ENCODE data around the gene GPSM1. TPM values are rescaled to one million over a fixed set of nuclear protein-coding genes. Genes with fewer than 3 reads are reported as not detected.

The GPSM1 gene, protein sequence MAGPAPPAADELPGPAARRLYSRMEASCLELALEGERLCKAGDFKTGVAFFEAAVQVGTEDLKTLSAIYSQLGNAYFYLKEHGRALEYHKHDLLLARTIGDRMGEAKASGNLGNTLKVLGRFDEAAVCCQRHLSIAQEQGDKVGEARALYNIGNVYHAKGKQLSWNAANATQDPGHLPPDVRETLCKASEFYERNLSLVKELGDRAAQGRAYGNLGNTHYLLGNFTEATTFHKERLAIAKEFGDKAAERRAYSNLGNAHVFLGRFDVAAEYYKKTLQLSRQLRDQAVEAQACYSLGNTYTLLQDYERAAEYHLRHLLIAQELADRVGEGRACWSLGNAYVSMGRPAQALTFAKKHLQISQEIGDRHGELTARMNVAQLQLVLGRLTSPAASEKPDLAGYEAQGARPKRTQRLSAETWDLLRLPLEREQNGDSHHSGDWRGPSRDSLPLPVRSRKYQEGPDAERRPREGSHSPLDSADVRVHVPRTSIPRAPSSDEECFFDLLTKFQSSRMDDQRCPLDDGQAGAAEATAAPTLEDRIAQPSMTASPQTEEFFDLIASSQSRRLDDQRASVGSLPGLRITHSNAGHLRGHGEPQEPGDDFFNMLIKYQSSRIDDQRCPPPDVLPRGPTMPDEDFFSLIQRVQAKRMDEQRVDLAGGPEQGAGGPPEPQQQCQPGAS
- 10 to 100 TPM in 1 of 2 experiments, 1 to 10 TPM in 1; 9.1 to 11.0 TPM for total RNA-seq

GRCh38 chr9:136327304-136327974 lies at the start of gene GPSM1:
TSS of gene GPSM1 (plus strand) at chr9:136327539. CDS start at chr9:136327696, 157 bp downstream.
- no peaks in the 10 kb centered on the region for H3K9me3 Mint-ChIP-seq
- no peaks in the 10 kb centered on the region for H3K27me3 Mint-ChIP-seq
- peaks cover 4% of the 10 kb centered on the region for H3K4me1 Mint-ChIP-seq
- peak within 1 kb of the TSS; percentile 34 for H3K27ac Mint-ChIP-seq
- peak; percentile 57 for DNase-seq
- H3K36me3 Mint-ChIP-seq, result no peaks in the 10 kb centered on the region
- H3K4me3 Mint-ChIP-seq, result peak within 1 kb of the TSS; percentile 63

DNA sequence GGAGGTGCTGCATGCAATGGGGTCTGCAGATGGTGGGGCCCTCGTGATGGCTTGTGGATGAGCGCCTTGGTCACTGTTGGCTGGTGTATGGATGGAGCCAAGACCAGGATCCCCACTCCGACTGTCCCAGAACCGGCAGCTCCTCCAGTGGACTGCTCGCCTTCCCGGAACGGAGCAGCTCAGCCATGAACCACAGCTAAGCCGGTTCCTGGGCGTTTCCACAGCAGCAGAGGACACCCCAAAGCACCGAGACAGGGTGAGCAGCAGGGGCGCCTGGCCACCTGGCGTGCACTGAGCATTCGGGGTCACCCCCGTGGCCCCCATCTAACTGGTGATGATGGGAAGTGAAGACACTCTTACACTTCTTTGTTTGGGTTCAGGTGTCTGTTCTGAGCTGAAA lies 49.6 kb upstream of the GPSM1 start:
- H3K9me3 Mint-ChIP-seq, result no peaks in the 10 kb centered on the region
- no peak for DNase-seq
- no peaks in the 10 kb centered on the region for H3K27me3 Mint-ChIP-seq
- no peaks in the 10 kb centered on the region for H3K4me1 Mint-ChIP-seq
- H3K27ac Mint-ChIP-seq, result no peak overlapping the region
- H3K4me3 Mint-ChIP-seq, result no peak overlapping the region
- no peaks in the 10 kb centered on the region for H3K36me3 Mint-ChIP-seq

GRCh38 chr9:136278221-136278620 lies 49.1 kb upstream of the GPSM1 start:
- Mint-ChIP-seq H3K4me1 (no peaks in the 10 kb centered on the region), H3K4me3 (no peak overlapping the region), H3K27ac (no peak overlapping the region), H3K27me3 (no peaks in the 10 kb centered on the region), H3K36me3 (no peaks in the 10 kb centered on the region), H3K9me3 (no peaks in the 10 kb centered on the region)
- DNase-seq, result no peak

GRCh38 chr9:136278894-136279293 lies 48.4 kb upstream of the GPSM1 start:
- Mint-ChIP-seq H3K27ac (no peak overlapping the region), H3K36me3 (no peaks in the 10 kb centered on the region), H3K4me1 (peaks cover 5% of the 10 kb centered on the region), H3K27me3 (peaks cover 5% of the 10 kb centered on the region), H3K9me3 (no peaks in the 10 kb centered on the region), H3K4me3 (no peak overlapping the region)
- DNase-seq, result no peak

GRCh38 chr9:136279471-136279870 lies 47.9 kb upstream of the GPSM1 start:
- no peak overlapping the region for H3K27ac Mint-ChIP-seq
- no peaks in the 10 kb centered on the region for H3K9me3 Mint-ChIP-seq
- no peak overlapping the region for H3K4me3 Mint-ChIP-seq
- H3K4me1 Mint-ChIP-seq, result peaks cover 5% of the 10 kb centered on the region
- DNase-seq, result no peak
- no peaks in the 10 kb centered on the region for H3K36me3 Mint-ChIP-seq
- H3K27me3 Mint-ChIP-seq, result peaks cover 6% of the 10 kb centered on the region

DNA sequence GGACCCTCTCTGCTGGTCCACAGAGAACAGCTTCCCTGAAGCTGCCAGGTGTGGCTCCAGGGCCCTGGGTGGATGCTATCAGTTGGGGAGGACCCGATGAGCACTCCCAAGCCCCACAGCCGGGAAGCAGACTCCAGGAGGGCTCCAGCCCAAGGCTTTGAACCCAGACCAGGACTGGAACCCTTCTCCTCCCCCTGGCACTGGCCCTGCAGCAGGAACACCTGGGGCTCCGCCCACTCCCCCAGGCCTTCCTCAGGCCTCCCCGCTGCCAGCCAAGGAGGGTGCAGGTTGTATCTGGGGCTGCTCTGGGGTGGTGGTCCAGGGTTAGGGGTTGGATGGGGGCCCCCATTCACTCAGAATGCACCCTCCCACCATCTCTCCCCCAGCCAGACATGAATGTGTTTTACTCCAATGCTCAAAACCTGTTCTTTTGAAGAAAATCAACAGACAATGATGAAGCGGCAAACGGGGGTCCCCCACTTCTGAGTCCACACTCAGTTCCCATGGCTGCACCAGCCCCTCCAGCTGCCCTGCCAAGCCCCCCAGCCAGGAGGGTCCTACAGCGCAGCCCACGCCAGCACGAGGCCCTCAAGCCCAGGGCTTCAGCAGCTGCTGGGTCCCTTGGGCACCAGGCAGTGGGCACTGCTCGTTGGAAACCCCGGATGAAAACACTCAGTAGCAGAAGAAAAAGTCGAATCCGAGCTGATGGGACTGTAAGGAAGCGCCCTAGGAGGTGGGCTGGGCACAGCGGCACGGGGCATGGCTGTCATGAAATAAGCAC lies 46.6 kb upstream of the GPSM1 start:
- H3K27me3 Mint-ChIP-seq, result peaks cover 6% of the 10 kb centered on the region
- peaks cover 5% of the 10 kb centered on the region for H3K4me1 Mint-ChIP-seq
- no peak overlapping the region for H3K4me3 Mint-ChIP-seq
- H3K27ac Mint-ChIP-seq, result no peak overlapping the region
- DNase-seq, result no peak
- no peaks in the 10 kb centered on the region for H3K9me3 Mint-ChIP-seq
- H3K36me3 Mint-ChIP-seq, result no peaks in the 10 kb centered on the region

GRCh38 chr9:136281421-136282271 lies 45.7 kb upstream of the GPSM1 start:
- H3K9me3 Mint-ChIP-seq, result no peaks in the 10 kb centered on the region
- H3K27ac Mint-ChIP-seq, result no peak overlapping the region
- DNase-seq, result no peak
- peaks cover 5% of the 10 kb centered on the region for H3K4me1 Mint-ChIP-seq
- H3K36me3 Mint-ChIP-seq, result no peaks in the 10 kb centered on the region
- H3K4me3 Mint-ChIP-seq, result no peak overlapping the region
- H3K27me3 Mint-ChIP-seq, result peaks cover 6% of the 10 kb centered on the region

DNA sequence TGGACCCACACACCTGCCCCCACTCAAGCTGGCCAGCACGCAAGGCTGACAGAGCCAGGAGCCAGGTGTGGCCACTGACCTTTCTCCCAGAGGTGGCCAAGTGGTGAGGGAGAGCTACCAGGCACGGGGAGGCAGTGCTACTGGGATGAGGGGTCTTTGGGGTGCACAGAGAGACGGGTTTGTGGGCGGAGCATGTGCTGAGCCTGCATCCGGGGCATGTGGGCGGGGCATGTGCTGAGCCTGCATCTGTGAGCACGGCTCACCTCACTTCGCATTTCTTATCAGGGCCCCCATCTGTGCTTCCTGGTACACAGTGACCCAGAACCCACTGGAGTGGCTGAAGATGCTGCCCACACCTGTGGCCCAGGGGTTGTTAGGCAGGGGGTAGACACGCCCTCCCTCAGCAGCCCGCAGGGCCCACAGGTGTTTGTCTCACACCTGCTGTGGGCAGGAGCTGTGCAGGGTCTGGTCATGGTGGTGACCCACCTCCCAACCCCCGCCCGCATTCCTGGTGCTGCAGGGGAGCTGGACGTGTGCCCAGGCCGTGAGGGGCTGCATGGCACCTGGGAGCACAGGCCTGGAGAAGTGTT lies 45.0 kb upstream of the GPSM1 start:
- Mint-ChIP-seq H3K4me1 (peaks cover 5% of the 10 kb centered on the region), H3K9me3 (no peaks in the 10 kb centered on the region), H3K27ac (no peak overlapping the region), H3K4me3 (no peak overlapping the region), H3K27me3 (peaks cover 6% of the 10 kb centered on the region), H3K36me3 (no peaks in the 10 kb centered on the region)
- no peak for DNase-seq

DNA sequence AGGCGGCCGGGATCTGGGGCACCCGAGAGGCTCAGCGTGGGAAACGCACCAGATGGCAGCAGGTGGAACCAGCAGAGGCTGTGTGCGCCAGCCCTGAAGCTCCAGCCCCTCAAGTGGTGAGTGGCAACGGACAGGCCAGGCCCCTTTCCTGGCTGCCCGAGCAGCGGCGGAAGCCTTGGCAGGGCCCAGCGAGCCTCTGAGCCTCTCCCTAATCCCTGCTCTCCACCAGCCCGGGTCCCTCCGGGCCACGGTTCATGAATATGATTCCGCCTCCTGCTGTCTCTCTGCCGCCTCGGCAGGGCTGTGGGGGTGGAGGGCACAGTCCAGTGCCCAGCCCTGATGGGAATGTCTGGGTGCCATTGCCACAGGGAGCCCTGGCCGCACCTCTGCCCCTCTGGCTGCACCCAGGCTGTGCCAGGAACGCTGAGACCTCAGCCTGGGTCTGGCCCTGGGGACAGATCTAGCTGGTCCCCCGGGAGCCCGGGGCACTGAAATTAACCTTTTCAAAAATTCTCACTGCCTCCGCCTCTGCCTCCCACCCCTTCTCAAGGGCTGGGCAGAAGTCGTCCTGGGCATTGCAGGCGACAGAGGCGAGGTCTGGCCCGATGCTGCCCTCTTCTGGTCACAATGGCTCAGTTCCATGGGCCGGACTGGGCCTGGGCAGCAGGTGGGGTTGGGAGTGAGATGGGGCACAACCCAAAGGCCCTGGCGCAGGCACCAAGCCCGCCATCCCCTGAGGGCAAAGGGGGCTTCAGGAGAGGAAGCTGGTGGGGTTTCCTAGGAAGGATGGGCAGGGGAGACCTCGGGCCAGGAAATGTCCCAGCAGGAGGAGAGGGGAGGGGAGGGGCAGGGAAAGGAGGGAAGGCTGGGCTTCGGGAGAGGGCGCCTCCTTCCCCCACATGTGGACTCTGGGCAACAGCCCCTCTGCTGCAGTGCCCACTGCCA lies 43.8 kb upstream of the GPSM1 start:
- Mint-ChIP-seq H3K9me3 (no peaks in the 10 kb centered on the region), H3K4me1 (peaks cover 5% of the 10 kb centered on the region), H3K36me3 (no peaks in the 10 kb centered on the region), H3K27ac (no peak overlapping the region), H3K4me3 (no peak overlapping the region), H3K27me3 (peaks cover 6% of the 10 kb centered on the region)
- peak; percentile 73 for DNase-seq

DNA sequence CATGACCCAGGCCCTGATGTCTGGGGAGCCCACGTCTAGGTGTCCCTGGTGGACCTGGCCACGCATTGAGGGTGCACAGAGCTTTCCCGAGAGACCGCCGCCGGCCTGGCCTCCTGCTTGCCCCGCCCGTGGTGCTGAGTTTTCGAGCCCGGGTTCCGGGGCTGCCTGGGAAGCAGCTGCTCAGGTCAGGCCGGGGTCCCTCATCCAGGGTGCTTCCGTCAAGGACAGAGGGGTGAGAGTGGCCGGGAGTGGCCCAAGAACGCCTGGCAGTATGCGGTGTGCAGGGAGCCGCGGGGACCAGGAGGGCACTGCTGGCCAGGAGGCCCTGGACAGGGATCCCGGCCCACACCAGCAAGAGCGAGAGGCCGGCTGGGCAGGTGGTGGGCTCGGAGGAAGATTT lies 43.0 kb upstream of the GPSM1 start:
- peaks cover 5% of the 10 kb centered on the region for H3K4me1 Mint-ChIP-seq
- H3K27ac Mint-ChIP-seq, result no peak overlapping the region
- no peaks in the 10 kb centered on the region for H3K36me3 Mint-ChIP-seq
- DNase-seq, result no peak
- H3K9me3 Mint-ChIP-seq, result no peaks in the 10 kb centered on the region
- peaks cover 6% of the 10 kb centered on the region for H3K27me3 Mint-ChIP-seq
- H3K4me3 Mint-ChIP-seq, result no peak overlapping the region

- no peaks in the 10 kb centered on the region for H3K9me3 Mint-ChIP-seq
- H3K27me3 Mint-ChIP-seq, result peaks cover 6% of the 10 kb centered on the region
- H3K4me3 Mint-ChIP-seq, result no peak overlapping the region
- peaks cover 5% of the 10 kb centered on the region for H3K4me1 Mint-ChIP-seq
- DNase-seq, result no peak
- no peaks in the 10 kb centered on the region for H3K36me3 Mint-ChIP-seq
- H3K27ac Mint-ChIP-seq, result no peak overlapping the region
Measured at GRCh38 chr9:136284951-136285350, 42.4 kb upstream of the GPSM1 start.

- DNase-seq, result no peak
- H3K27ac Mint-ChIP-seq, result no peak overlapping the region
- no peak overlapping the region for H3K4me3 Mint-ChIP-seq
- no peaks in the 10 kb centered on the region for H3K36me3 Mint-ChIP-seq
- peaks cover 5% of the 10 kb centered on the region for H3K4me1 Mint-ChIP-seq
- H3K27me3 Mint-ChIP-seq, result peaks cover 6% of the 10 kb centered on the region
- no peaks in the 10 kb centered on the region for H3K9me3 Mint-ChIP-seq
Measured at GRCh38 chr9:136285501-136286358, 41.6 kb upstream of the GPSM1 start.
